T-helper 9 cell (primary cell): ENCODE measurements around the gene METTL2A.
A peak's percentile ranks its signal among the peaks of the same experiment; 100 is the strongest.
"Not testable (repeated sequence)": the region's sequence is repeated elsewhere in the genome, so short reads cannot be mapped to it uniquely, and the experiment has no call there.

Experiments
- DNase-seq: peaks from one replicate; pipeline ENCODE4 v3.0.0-alpha.2; 2020

Gene METTL2A

DNA sequence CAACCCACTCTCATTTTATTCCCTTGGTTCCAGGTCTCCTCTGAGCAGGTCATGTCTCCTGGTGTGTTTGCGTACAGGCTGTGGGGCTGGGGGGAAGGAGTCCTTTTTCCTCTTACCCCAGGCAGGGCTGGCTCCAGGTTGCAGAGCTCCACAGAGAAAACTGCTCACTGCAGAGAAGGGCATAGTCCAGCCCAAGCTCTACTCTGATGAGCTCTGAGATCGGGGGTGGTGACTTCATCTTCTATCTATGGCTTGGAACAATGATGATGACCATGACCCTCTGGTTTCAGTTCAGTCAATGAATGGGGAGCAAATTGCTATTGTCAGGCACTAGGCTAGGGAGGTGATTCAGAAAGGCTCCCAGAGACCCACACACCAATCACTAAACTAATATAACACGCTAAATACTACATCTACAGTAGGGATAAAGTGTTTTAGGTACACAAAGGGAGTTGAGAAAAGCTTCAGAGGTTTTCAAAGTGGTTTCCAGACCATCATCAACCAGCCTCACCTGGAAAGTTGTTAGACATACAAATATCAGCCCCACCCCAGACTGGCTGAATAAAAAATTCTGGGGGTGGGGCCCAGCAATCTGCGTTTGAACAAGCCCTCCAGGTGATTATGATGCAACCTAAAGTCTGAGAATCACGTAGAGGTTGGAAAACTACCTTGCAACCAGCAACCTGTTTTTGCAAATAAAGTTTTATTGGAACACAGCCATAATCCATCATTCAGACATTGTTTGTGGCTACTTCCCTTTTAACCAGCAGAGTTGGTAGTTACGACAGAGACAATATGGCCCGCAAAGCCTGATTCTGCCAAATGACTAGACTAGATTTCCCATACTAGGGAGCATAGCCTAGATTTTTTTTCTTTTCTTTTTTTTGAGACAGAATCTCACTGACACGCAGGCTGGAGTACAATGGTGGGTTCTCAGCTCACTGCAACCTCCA, 49.6 kb downstream of the METTL2A start:
- DNase-seq: not testable (repeated sequence)

DNA sequence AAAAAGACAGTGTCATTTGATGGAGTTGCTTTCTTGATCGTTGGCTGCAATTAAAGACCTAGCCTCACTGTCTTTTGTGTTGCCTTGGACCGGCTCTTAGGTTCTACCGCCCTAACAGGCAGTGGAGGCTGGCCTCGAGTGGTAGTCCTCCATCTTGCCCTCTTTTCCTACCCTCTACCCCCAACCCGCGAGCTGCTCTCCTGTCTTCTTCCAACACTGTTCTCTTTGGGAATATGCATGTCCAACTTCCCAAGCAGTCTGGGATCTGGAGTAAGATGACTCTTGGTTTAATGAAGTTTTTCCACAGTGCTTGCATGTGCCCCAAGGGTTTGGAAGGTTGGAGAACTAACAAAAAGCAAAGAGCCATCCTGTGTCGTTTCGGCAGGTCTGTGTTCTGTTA, 53.4 kb downstream of the METTL2A start:
- DNase-seq: not testable (repeated sequence)

DNA sequence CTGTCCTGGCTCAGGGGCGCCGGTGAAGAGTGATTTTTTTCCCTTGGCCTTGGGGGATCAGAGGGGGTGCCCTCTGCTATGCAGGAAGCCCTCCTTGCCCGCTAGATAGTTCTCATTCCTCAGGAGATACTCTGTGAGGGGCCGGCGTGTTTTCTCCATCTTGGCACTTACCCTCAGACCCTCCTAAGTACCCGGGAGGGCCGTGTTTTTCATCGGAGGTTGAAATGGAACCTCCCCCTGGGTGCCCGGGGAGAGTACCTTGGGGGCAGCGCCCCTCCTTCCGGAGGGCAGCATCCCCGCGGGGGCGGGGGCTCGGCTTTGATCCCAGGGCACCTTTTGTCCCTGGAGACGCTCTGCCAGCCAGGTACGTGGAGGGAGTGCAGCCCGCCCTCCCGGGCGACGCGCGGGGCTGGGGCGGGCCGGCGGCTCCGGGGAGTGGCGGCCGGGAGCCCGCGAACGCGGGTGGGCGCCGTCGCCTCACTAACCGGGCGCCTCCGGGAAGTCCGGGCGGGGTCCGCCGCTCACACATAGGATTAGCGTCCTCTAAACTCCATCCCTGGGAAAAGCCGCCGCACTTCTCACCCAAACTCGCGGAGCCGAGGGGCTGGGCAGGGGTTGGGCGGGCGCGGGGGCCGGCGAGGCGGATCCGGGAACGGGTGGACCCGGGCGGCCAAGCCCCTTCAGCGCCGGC, 54.2 kb downstream of the METTL2A start:
- peak; percentile 28 for DNase-seq

DNA sequence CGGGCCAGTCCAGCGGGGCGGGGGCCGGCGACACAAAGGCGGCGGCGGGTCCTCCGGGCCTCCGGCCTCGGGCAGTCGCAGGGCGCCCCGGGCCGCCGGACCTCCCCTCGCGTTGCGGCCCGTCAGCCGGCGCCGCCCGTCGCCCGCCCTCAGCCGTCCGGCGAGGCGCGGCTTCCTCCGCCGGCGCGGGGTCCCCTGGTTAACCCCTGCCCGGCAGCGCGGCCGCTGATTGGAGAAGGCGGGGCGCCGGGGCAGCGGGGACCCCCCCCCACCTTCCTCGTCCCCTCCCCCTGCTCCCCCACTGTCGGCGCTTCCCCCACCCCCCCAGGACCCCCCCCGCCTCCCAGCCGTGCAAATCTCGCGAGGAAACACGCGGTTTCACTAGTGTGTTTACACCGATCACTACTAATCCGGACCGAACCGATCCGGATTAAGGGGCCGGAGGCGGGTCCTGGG, 54.8 kb downstream of the METTL2A start, which contains the start of gene TLK2:
Gene TLK2, plus strand, starts transcription at position 402 of the 456 bp plus-strand sequence. CDS start 2,301 bp downstream, outside the sequence.
- DNase-seq: peak; percentile 63

DNA sequence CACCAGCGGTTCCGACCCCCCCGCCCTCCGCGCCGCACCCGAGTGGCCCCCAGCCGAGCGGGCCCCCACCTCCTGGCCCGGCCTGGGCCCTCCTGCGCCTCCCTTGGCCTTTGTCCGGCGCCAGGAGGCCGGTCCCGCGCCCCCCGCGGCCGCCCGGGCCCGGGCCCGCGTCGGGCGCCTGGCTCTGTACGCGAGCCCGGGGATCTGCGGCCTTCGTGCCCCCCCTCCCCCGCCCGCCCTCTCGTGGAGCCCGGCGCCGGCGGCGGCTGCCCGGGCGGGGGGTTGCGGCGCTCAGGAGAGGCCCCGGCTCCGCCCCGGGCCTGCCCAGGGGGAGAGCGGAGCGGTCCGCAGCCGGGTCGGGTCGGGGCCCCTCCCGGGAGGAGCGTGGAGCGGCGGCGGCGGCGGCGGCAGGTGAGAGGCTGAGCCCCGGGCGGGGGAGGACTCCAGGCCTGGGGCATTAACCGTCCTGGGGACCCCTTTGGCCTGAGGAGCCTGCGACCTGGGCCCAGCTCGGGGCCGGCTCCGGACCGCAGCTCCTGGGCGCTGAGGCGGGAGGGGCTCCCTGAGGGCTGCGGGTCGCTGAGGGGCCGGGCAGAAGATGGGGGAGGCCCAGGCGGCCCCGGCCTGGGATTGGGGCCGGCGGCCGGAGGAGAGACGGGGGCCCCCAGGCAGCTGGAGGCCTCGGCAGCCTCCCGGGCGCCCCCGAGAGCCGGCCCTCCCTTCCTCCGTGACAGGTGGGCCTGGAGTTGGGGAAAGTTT, 55.4 kb downstream of the METTL2A start:
- peak; percentile 33 for DNase-seq

DNA sequence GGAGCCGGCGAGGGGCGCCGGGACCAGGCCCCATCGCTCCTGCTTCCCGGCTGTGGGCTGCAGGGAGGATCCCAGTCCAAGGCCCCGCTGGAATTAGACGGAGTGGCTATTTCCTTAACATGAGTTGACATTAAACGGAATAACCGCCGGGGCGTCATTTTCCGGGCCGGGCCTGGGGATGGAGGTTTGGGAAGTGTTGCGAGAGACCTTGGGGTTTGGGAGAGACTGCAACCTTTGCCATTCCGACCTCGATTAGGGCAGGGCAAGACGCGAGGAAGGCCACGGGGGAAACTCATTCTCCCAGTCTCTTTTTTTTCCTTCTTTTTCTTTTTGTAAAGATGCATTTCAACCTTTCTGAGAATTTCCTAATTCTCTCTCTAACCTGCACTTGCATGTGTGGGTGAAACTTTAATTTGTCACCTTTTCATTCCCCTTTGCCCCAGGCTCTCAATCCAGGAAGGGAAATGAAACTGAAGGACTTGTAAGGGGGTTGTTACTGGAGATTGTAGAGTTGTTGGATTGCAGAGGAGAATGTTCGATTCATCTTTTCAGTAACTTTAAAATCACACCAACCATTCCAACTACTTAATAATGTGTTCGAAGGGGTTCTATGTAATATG, 56.1 kb downstream of the METTL2A start:
- DNase-seq: peak; percentile 8

DNA sequence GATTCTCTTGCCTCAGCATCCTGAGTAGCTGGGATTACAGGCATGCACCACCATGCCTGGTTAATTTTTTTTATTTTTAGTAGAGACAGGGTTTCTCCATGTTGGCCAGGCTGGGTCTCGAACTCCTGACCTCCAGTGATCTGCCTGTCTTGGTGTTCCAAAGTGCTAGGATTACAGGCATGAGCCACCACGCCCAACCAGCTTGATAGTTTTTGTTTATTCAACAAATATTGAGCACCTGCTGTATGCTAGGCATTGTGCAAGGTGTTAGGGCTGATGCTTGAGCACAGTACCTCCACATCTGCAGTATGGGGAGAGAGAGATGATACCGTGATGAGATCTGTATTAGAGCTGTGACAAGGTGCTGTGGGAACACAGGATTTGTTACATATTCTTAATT, 58.9 kb downstream of the METTL2A start:
- DNase-seq: not testable (repeated sequence)

DNA sequence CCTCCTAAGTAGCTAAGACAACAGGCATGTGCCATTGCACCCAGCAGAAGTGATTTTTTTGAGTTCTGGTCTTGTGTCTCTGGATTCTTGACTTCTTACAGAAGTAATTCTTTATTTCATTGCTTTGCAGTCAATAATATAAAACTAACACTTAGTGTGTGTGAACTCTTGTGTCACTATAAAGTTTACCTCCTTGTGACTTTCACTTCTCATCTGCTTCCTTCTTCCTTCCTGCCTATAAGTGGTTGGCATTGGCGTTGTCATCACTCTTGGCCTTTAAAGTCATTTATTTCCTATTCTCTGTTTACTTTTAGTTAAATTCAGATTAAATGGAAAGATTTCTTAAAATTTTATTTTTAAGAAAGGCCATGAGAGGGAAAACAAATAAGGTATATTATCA, 67.3 kb downstream of the METTL2A start:
- not testable (repeated sequence) for DNase-seq

DNA sequence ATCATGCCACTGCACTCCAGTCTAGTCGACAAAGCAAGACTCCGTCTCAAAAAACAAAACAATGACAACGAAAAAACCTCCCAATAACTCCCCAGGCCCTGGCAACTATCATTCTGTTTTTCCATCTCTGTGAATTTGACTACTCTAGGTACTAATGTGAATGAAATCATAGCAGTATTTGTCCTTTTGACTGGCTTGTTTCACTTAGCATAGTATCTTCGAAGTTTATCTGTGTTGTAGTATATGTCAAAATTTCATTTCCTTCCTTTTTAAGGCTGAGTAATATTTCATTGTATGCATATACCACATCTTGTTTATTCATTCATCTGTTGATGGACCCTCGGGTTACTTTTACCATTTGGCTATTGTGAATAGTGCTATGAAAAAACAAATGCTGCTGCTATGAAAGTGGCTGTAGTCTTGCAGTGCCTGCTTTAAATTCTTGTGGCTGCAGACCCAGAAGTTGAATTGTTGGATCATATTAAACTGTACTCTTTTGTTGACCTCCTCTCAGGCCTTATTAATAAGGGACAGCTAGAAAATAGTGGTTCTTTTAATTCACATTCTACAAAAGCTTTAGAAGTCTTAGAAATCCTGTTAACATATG, 69.5 kb downstream of the METTL2A start:
- not testable (repeated sequence) for DNase-seq

DNA sequence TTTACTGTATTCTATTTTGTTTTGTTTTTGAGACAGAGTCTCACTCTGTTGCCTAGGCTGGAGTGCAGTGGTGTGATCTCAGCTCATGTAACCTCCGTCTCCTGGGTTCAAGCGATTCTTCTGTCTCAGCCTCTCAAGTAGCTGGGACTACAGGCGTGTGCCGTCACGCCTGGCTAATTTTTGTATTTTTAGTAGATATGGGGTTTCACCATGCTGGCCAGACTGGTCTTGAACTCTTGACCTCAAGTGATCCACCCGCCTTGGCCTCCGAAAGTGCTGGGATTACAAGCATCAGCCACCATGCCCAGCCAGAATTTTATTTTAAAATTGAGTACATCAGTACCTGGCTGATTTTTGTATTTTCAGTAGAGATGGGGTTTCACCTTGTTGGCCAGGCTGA, 70.4 kb downstream of the METTL2A start:
- not testable (repeated sequence) for DNase-seq

DNA sequence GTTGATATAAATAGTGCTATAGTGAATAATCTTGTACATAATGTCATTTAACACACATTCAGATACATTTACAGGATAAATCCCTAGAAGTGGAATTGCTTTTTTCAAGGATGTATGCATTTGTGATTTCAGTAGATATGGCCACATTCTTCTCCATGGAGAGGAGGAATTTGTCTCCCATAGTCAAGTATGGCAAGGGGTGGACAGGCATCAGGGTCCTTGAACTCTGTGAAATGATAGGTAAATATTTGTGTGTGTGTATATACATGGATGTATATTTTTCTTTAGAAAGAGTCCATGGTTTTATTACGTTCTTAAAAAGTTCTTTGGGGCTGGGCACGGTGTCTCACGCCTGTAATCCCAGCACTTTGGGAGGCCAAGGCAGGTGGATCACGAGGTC, 72.6 kb downstream of the METTL2A start:
- DNase-seq: not testable (repeated sequence)

DNA sequence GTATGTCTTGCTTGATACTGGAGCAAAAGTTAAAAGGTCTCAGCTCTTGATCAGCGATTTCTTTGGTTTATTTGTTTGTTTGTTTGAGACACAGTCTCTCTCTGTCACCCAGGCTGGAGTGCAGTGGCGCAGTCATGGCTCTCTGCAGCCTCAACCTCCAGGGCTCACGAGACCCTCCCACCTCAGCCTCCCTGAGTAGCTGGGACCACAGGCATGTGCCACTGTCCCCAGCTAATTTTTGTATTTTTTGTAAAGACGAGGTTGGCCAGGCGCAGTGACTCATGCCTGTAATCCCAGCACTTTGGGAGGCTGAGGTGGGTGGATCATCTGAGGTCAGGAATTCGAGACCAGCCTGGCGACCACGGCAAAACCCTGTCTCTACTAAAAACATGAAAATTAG, 75.1 kb downstream of the METTL2A start:
- not testable (repeated sequence) for DNase-seq
